Body of pancreas (tissue), 4 donors: Measurements from ENCODE around the gene SMPD3.

Experiments used
- CTCF ChIP-seq, 7 experiments: fragments of 450-650 bp in 4 of 7; fragments of 200-600 bp in 3 of 7; sonication (generic) in 3 of 7; IDR thresholded peaks; one replicate each; pipeline ENCODE4 v1.5.1; 2016 to 2019; ENCODE audit warnings: antibody characterized with exemption in 7 of 7
- POLR2A ChIP-seq, 3 donors: fragments of 450-650 bp; IDR thresholded peaks; one replicate each; pipeline ENCODE4 v1.6.1; 2016; ENCODE audit warnings: antibody characterized with exemption in 3 of 3, mild to moderate bottlenecking in 2 of 3

DNA sequence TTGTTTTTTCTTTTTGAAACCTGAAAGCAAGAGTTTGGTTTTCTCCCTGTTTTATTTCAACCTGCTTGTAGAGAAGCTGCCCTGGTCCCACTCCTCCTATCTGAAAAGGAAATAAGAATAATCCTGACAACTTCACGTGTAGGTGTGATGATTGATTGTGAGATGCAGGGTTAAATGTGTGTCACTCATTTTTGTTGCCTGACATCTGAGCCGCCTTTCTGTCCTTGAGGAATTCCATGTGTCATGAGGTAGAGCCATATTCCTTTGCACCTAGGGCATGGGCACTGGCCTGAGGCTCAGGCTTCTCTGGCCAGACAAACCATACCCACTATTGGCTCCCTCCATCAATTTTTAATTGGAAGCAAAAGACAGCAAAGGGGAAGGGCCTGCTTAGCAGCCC is 10.2 kb upstream of the SMPD3 start:
- no peak for TF ChIP-seq CTCF (IDR thresholded peaks at IDR 0.05)
- no peak for TF ChIP-seq POLR2A (IDR thresholded peaks at IDR 0.05)
